Gastrocnemius medialis (tissue), 4 donors: ENCODE measurements around the gene WDR13. TPM values are rescaled to one million over a fixed set of nuclear protein-coding genes. Genes with fewer than 3 reads are reported as not detected.
"Not testable (repeated sequence)": the region's sequence is repeated elsewhere in the genome, so short reads cannot be mapped to it uniquely, and the experiment has no call there.

Experiments used
- ATAC-seq, 2 donors: fragments of 150-250 bp; one replicate each; pipeline ENCODE4 v1.9.1; 2016
- DNase-seq, 2 donors: peaks; one replicate each; pipeline ENCODE4 v3.0.0-alpha.2; 2019
- H3K27ac ChIP-seq, 4 donors: fragments of 200-600 bp; sonication (generic); 1 replicate in 1 of 4; 2 replicates in 3 of 4; pipeline ENCODE4 v1.5.1; 2016 to 2018; ENCODE audit warnings: mild to moderate bottlenecking in 2 of 4, moderate library complexity in 1 of 4
- H3K27me3 ChIP-seq, 3 donors: fragments of 200-600 bp; sonication (generic) in 2 of 3; 1 replicate in 1 of 3; 2 replicates in 2 of 3; pipeline versions ENCODE4 v1.5.1 to v1.6.0; 2016 to 2019; ENCODE audit warnings: mild to moderate bottlenecking in 1 of 3, moderate library complexity in 1 of 3
- H3K36me3 ChIP-seq, 2 donors: fragments of 200-600 bp; sonication (generic) in 1 of 2; one replicate each; pipeline ENCODE4 v1.5.1; 2017 to 2018
- H3K4me1 ChIP-seq, 2 donors: fragments of 200-600 bp; sonication (generic) in 1 of 2; one replicate each; pipeline ENCODE4 v1.5.1; 2016 to 2017; ENCODE audit warnings: mild to moderate bottlenecking in 2 of 2
- H3K4me3 ChIP-seq, 4 donors: fragments of 200-600 bp; sonication (generic) in 3 of 4; 1 replicate in 1 of 4; 2 replicates in 3 of 4; pipeline ENCODE4 v1.5.1; 2016 to 2019; ENCODE audit warnings: mild to moderate bottlenecking in 2 of 4
- H3K9me3 ChIP-seq, 3 donors: fragments of 200-600 bp; sonication (generic) in 2 of 3; 1 replicate in 1 of 3; 2 replicates in 2 of 3; pipeline ENCODE4 v1.5.1; 2016 to 2019
- POLR2A ChIP-seq, 2 donors: fragments of 450-650 bp; IDR thresholded peaks; one replicate each; pipeline ENCODE4 v1.6.1; 2017; ENCODE audit warnings: antibody characterized with exemption in 2 of 2, mild to moderate bottlenecking in 2 of 2, moderate library complexity in 2 of 2
- in situ Hi-C, 4 donors: fragments of 200-750 bp; cut with MboI; loops; one replicate each; pipeline versions ENCODE4 v1.15.0 to v1.8.0; 2017; ENCODE audit warnings: low sequenced_read_pairs in 4 of 4
- intact Hi-C: fragments of 100-400 bp; cut with DNase I; formaldehyde crosslinking; loops from one replicate; pipeline ENCODE4 v1.15.1; 2023; ENCODE audit warnings: low total_unique reads
- total RNA-seq, 4 donors: library from RNA; depleted of rRNA; stranded (reverse); fragments of >200 nt; gene quantifications; one replicate each; pipeline versions ENCODE4 v1.1.0 to v1.2.3, GENCODE V29; 2016
- TF ChIP-seq, protein P1 (sequence below), 5 experiments: fragments of 450-650 bp in 3 of 5; fragments of 200-600 bp in 2 of 5; sonication (generic) in 2 of 5; IDR thresholded peaks in 4 of 5; conservative IDR thresholded peaks in 1 of 5; 1 replicate in 4 of 5; 2 replicates in 1 of 5; pipeline ENCODE4 v1.5.1; 2016 to 2019; ENCODE audit warnings: antibody characterized with exemption in 5 of 5, mild to moderate bottlenecking in 3 of 5, moderate library complexity in 3 of 5

The WDR13 gene
- 100 to 1,000 TPM in 3 of 4 donors, 10 to 100 TPM in 1; 82.7 to 143 (median 133) TPM for total RNA-seq

DNA sequence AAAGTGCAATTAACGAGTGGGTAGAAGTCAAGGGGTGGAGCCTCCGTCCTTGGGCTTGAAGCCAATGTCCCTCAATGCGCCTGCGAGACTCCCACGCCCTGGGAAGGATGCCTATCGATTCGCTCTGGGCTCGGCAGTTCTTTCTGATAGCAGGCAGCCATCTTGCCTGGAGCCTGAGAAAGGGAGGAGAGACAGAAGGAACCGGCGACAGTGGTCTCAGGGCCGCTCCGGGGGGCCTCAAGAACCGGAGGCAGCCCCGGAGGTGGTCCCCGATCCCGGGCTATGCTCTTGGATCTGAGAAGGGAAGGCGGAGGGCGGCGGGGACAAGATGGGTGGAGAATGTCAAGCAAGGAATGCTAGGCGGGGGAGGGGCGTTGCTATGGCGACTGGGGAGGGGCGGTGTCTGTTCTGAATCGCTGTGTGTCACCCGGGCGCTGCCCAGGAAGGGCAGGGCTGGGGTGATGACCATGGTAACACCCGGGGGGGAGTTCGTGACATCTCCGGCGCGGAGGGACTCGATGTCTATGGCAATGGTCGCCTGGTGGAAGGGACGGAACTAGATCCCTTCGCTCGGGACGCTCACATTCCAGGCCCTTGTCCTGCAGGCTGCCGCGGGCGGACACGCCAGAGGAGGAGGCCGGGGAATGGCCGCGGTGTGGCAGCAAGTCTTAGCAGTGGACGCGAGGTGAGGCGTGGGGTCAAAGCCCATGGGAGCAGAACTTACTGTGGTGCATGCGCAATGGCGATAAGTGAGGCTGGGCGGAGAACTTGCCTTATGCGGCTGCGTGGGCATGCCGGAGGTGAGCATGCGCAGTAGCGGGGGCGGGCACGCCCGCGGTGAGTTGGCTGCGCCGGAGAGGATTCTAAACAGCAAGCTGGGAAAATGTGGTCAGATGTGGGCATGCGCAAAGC lies at the start of gene WDR13:
Gene WDR13 (plus strand): TSS at position 140 of the 912 bp plus-strand sequence. CDS start 505 bp downstream, at position 645.
- intact Hi-C loops (loop anchor here (1.0 to 10.0 kb wide), 6 partner anchors 23 to 670 kb away; partner anchors contain the start of genes HDAC6, PPP1R3F, PQBP1 and RBM3), in situ Hi-C loops (no loop called here)
- H3K27ac ChIP-seq, result peak within 1 kb of the TSS; percentile 89 to 99 (median 96)
- H3K4me3 ChIP-seq, result peak within 1 kb of the TSS; percentile 75 to 85 (median 84)
- H3K4me1 ChIP-seq, result peaks cover 3 to 4% of the 10 kb centered on the region in 2 donors
- H3K36me3 ChIP-seq, result peaks cover 0 to 35% of the 10 kb centered on the region in 2 donors
- TF ChIP-seq, protein P1, sequence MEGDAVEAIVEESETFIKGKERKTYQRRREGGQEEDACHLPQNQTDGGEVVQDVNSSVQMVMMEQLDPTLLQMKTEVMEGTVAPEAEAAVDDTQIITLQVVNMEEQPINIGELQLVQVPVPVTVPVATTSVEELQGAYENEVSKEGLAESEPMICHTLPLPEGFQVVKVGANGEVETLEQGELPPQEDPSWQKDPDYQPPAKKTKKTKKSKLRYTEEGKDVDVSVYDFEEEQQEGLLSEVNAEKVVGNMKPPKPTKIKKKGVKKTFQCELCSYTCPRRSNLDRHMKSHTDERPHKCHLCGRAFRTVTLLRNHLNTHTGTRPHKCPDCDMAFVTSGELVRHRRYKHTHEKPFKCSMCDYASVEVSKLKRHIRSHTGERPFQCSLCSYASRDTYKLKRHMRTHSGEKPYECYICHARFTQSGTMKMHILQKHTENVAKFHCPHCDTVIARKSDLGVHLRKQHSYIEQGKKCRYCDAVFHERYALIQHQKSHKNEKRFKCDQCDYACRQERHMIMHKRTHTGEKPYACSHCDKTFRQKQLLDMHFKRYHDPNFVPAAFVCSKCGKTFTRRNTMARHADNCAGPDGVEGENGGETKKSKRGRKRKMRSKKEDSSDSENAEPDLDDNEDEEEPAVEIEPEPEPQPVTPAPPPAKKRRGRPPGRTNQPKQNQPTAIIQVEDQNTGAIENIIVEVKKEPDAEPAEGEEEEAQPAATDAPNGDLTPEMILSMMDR (IDR thresholded peaks at IDR 0.05 in 4 of 5, conservative IDR thresholded peaks at IDR 0.05 in 1 of 5), result no peak
- TF ChIP-seq POLR2A (IDR thresholded peaks at IDR 0.05), result peak; percentile 56 to 61
- H3K9me3 ChIP-seq, result no peaks in the 10 kb centered on the region
- DNase-seq, result peak; percentile 82 to 90
- ATAC-seq, result peak; percentile 92 to 97
- no peaks in the 10 kb centered on the region for H3K27me3 ChIP-seq

DNA sequence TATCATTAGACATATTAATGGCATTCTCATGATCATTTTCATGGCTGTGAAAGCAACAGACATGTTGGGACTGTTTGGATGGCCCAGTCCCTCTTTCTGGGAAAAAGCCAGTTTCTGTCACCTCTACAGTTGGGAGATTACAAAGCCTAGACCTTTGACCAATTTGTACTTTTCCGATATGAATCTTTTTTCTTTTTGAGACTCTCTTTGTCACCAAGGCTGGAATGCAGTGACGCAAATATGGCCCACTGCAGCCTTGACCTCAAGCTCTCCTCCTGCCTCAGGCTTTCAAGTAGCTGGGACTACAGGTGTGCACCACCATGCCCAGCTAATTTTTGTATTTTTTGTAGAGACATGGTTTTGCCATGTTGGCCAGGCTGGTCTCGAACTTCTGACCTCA lies 48.4 kb upstream of the WDR13 start:
- ATAC-seq (no peak), DNase-seq (no peak)
- no peaks in the 10 kb centered on the region for H3K4me1 ChIP-seq
- H3K36me3 ChIP-seq, result peaks cover 0 to 7% of the 10 kb centered on the region in 2 donors
- in situ Hi-C loops (no loop called here), intact Hi-C loops (no loop called here)
- no peaks in the 10 kb centered on the region for H3K27me3 ChIP-seq
- H3K9me3 ChIP-seq, result no peaks in the 10 kb centered on the region
- H3K27ac ChIP-seq, result no peak overlapping the region
- no peak overlapping the region for H3K4me3 ChIP-seq
- no peak for TF ChIP-seq POLR2A (IDR thresholded peaks at IDR 0.05)
- TF ChIP-seq, protein P1 (IDR thresholded peaks at IDR 0.05 in 4 of 5, conservative IDR thresholded peaks at IDR 0.05 in 1 of 5), result no peak

DNA sequence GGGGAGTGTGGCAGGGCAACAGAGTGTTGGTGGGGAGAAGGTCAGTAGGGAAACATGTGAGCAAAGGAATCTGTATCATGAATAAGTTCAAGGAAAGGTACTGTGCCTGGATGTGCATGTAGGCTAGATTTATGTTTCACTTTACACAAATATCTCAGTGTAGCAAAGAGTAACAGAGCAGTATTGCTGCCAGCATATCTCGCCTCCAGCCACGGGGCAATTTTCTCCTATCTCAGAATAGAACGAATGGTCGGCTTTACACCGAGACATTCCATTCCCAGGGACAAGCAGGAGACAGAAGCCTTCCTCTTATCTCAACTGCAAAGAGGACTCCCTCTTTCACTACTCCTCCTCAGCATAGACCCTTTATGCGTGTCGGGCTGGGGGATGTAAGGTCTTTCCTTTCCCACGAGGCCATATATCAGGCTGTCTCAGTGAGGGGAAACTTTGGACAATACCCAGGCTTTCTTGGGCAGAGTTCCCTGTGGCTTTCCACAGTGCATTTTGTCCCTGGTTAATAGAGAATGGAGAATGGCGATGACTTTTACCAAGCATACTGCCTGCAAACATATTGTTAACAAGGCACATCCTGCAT lies 41.5 kb upstream of the WDR13 start:
- H3K27me3 ChIP-seq, H3K9me3 ChIP-seq, H3K4me3 ChIP-seq, DNase-seq, ATAC-seq, in situ Hi-C loops, H3K4me1 ChIP-seq, H3K27ac ChIP-seq, intact Hi-C loops: not testable (repeated sequence)
- peaks cover 0 to 16% of the 10 kb centered on the region in 2 donors for H3K36me3 ChIP-seq

DNA sequence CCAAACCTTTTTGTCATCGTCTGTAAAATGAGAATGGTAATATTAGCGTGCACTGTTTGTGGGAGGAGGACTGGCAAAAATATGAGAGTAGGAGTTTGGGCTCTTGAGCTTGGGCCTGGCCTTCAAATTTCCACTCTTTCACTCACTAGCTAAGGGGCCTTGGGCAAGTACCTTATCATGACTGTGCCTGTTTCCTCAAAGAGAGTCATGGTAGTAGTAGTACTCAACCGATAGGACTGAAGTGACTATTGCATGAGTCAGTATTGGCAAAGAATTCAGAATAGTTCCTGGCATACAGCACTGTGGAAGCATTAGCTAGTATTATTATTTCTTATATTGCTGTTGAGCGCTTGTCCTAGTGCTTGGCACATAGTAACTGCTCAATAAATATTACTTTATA lies 39.0 kb upstream of the WDR13 start:
- H3K36me3 ChIP-seq, result peaks cover 0 to 16% of the 10 kb centered on the region in 2 donors
- in situ Hi-C loops, result no loop called here
- TF ChIP-seq POLR2A (IDR thresholded peaks at IDR 0.05), result no peak
- TF ChIP-seq, protein P1 (IDR thresholded peaks at IDR 0.05 in 4 of 5, conservative IDR thresholded peaks at IDR 0.05 in 1 of 5), result no peak

DNA sequence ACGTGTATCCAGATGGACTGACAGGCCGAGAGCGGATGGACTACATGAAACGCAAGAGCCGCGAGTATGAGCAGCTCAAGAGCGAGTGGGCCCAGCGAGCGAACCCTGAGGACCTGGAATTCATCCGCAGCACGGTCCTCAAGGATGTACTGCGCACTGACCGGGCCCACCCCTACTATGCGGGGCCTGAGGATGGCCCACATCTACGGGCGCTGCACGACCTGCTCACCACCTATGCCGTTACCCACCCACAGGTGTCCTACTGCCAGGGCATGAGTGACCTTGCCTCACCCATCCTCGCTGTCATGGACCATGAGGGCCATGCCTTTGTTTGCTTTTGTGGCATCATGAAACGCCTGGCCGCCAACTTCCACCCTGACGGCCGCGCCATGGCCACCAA lies 37.7 kb upstream of the WDR13 start:
- Histone ChIP-seq H3K27me3 (no peaks in the 10 kb centered on the region), H3K36me3 (peaks cover 0 to 16% of the 10 kb centered on the region in 2 donors), H3K9me3 (no peaks in the 10 kb centered on the region), H3K4me3 (no peak overlapping the region), H3K27ac (no peak overlapping the region), H3K4me1 (no peaks in the 10 kb centered on the region)
- no peak for ATAC-seq
- in situ Hi-C loops, result no loop called here
- intact Hi-C loops, result no loop called here
- no peak for DNase-seq
- TF ChIP-seq, protein P1 (IDR thresholded peaks at IDR 0.05 in 4 of 5, conservative IDR thresholded peaks at IDR 0.05 in 1 of 5), result no peak
- no peak for TF ChIP-seq POLR2A (IDR thresholded peaks at IDR 0.05)

More for the DNA sequence above, 39.0 kb upstream of the WDR13 start:
- Histone ChIP-seq H3K4me3 (no peak overlapping the region), H3K9me3 (no peaks in the 10 kb centered on the region), H3K4me1 (no peaks in the 10 kb centered on the region), H3K27me3 (no peaks in the 10 kb centered on the region), H3K27ac (no peak overlapping the region)
- no peak for DNase-seq
- peak in 1 of 2 donors; percentile 44 for ATAC-seq
- intact Hi-C loops, result no loop called here
